GM21825 (cell line): ENCODE results near the gene COL19A1.

Source experiments
- ATAC-seq: cut with Tn5 transposase; IDR thresholded peaks from one replicate; pipeline ENCODE4 v1.9.1; 2021; ENCODE audit warnings: mild to moderate bottlenecking, moderate library complexity; ENCODE audit not compliant: unreplicated experiment

Gene COL19A1

GRCh38 chr6:70113171-70113570, 246.8 kb downstream of the COL19A1 start:
- no peak for ATAC-seq

- ATAC-seq: no peak
Measured at GRCh38 chr6:70118670-70119069, 252.3 kb downstream of the COL19A1 start.

GRCh38 chr6:70119218-70119835, 253.0 kb downstream of the COL19A1 start:
- ATAC-seq: no peak

- ATAC-seq: no peak
Measured at GRCh38 chr6:70124443-70124842, 258.1 kb downstream of the COL19A1 start.

GRCh38 chr6:70124882-70125545, 258.7 kb downstream of the COL19A1 start:
- no peak for ATAC-seq

GRCh38 chr6:70125602-70126001, 259.2 kb downstream of the COL19A1 start:
- no peak for ATAC-seq

GRCh38 chr6:70129341-70129740, 263.0 kb downstream of the COL19A1 start:
- ATAC-seq: no peak

GRCh38 chr6:70130865-70131264, 264.5 kb downstream of the COL19A1 start:
- ATAC-seq: no peak

GRCh38 chr6:70131528-70131927, 265.2 kb downstream of the COL19A1 start:
- ATAC-seq: peak; percentile 95

GRCh38 chr6:70133246-70133645, 266.9 kb downstream of the COL19A1 start:
- ATAC-seq: no peak

- no peak for ATAC-seq
Measured at GRCh38 chr6:70134542-70134941, 268.2 kb downstream of the COL19A1 start.

GRCh38 chr6:70135219-70136160, 269.1 kb downstream of the COL19A1 start:
- no peak for ATAC-seq

- ATAC-seq: no peak
Measured at GRCh38 chr6:70136996-70137395, 270.6 kb downstream of the COL19A1 start.

- ATAC-seq: no peak
Measured at GRCh38 chr6:70140496-70140895, 274.1 kb downstream of the COL19A1 start.

- no peak for ATAC-seq
Measured at GRCh38 chr6:70142034-70142433, 275.7 kb downstream of the COL19A1 start.

- ATAC-seq: no peak
Measured at GRCh38 chr6:70145178-70145577, 278.8 kb downstream of the COL19A1 start.

GRCh38 chr6:70149209-70149788, 282.9 kb downstream of the COL19A1 start:
- no peak for ATAC-seq

- ATAC-seq: no peak
Measured at GRCh38 chr6:70150521-70150920, 284.2 kb downstream of the COL19A1 start.

- no peak for ATAC-seq
Measured at GRCh38 chr6:70151616-70152015, 285.3 kb downstream of the COL19A1 start.

- no peak for ATAC-seq
Measured at GRCh38 chr6:70152786-70153185, 286.4 kb downstream of the COL19A1 start.

- no peak for ATAC-seq
Measured at GRCh38 chr6:70157086-70157485, 290.7 kb downstream of the COL19A1 start.
